Measurements from ENCODE around the gene KATNAL1.

The KATNAL1 gene

GRCh38 chr13:30169442-30169841 lies 137.9 kb downstream of the KATNAL1 start:
- Histone ChIP-seq H3K9me3 (ENCODE audit: control insufficient read depth, low read length) (no peaks in the 10 kb centered on the region), H3K4me3 (ENCODE audit: extremely low read depth, insufficient read depth, low read length, poor library complexity, severe bottlenecking) (no peak overlapping the region), H3K27ac (ENCODE audit: low read depth, low read length, severe bottlenecking) (no peak overlapping the region), H3K4me1 (ENCODE audit: control insufficient read depth, insufficient read depth, low read length, poor library complexity, severe bottlenecking) (peaks cover 6% of the 10 kb centered on the region), H3K36me3 (ENCODE audit: control insufficient read depth, insufficient read depth, low read length) (no peaks in the 10 kb centered on the region)
- 80% methylated on average over 1 of the region's 2 CpGs; no CpG with 5 or more reads in 1 of the 2 experiments for WGBS, 2 experiments (ENCODE audit: insufficient coverage in 2 of 2)

- no peak overlapping the region for H3K4me3 ChIP-seq (ENCODE audit: extremely low read depth, insufficient read depth, low read length, poor library complexity, severe bottlenecking)
- H3K27ac ChIP-seq (ENCODE audit: low read depth, low read length, severe bottlenecking), result no peak overlapping the region
- peaks cover 7% of the 10 kb centered on the region for H3K9me3 ChIP-seq (ENCODE audit: control insufficient read depth, low read length)
- 65 to 66% methylated on average over 7 to 9 of the region's 11 CpGs for WGBS, 2 experiments (ENCODE audit: insufficient coverage in 2 of 2)
- no peaks in the 10 kb centered on the region for H3K4me1 ChIP-seq (ENCODE audit: control insufficient read depth, insufficient read depth, low read length, poor library complexity, severe bottlenecking)
- H3K36me3 ChIP-seq (ENCODE audit: control insufficient read depth, insufficient read depth, low read length), result no peaks in the 10 kb centered on the region
These were observed 141.6 kb downstream of the KATNAL1 start for GRCh38 chr13:30165796-30166195.

- Histone ChIP-seq H3K27ac (ENCODE audit: low read depth, low read length, severe bottlenecking) (no peak overlapping the region), H3K36me3 (ENCODE audit: control insufficient read depth, insufficient read depth, low read length) (no peaks in the 10 kb centered on the region), H3K9me3 (ENCODE audit: control insufficient read depth, low read length) (peaks cover 7% of the 10 kb centered on the region), H3K4me1 (ENCODE audit: control insufficient read depth, insufficient read depth, low read length, poor library complexity, severe bottlenecking) (no peaks in the 10 kb centered on the region), H3K4me3 (ENCODE audit: extremely low read depth, insufficient read depth, low read length, poor library complexity, severe bottlenecking) (no peak overlapping the region)
- 67 to 85% methylated on average over 1 to 2 of the region's 2 CpGs for WGBS, 2 experiments (ENCODE audit: insufficient coverage in 2 of 2)
These were observed 142.3 kb downstream of the KATNAL1 start for GRCh38 chr13:30165071-30165470.

GRCh38 chr13:30164146-30164545 lies 143.2 kb downstream of the KATNAL1 start:
- Histone ChIP-seq H3K4me1 (ENCODE audit: control insufficient read depth, insufficient read depth, low read length, poor library complexity, severe bottlenecking) (peaks cover 3% of the 10 kb centered on the region), H3K9me3 (ENCODE audit: control insufficient read depth, low read length) (peaks cover 7% of the 10 kb centered on the region), H3K27ac (ENCODE audit: low read depth, low read length, severe bottlenecking) (no peak overlapping the region), H3K36me3 (ENCODE audit: control insufficient read depth, insufficient read depth, low read length) (no peaks in the 10 kb centered on the region), H3K4me3 (ENCODE audit: extremely low read depth, insufficient read depth, low read length, poor library complexity, severe bottlenecking) (no peak overlapping the region)
- 84 to 95% methylated on average over 9 of the region's 9 CpGs for WGBS, 2 experiments (ENCODE audit: insufficient coverage in 2 of 2)

GRCh38 chr13:30163441-30163840 lies 143.9 kb downstream of the KATNAL1 start:
- Histone ChIP-seq H3K36me3 (ENCODE audit: control insufficient read depth, insufficient read depth, low read length) (no peaks in the 10 kb centered on the region), H3K4me1 (ENCODE audit: control insufficient read depth, insufficient read depth, low read length, poor library complexity, severe bottlenecking) (peaks cover 3% of the 10 kb centered on the region), H3K4me3 (ENCODE audit: extremely low read depth, insufficient read depth, low read length, poor library complexity, severe bottlenecking) (no peak overlapping the region), H3K9me3 (ENCODE audit: control insufficient read depth, low read length) (peaks cover 7% of the 10 kb centered on the region), H3K27ac (ENCODE audit: low read depth, low read length, severe bottlenecking) (no peak overlapping the region)
- WGBS, 2 experiments (ENCODE audit: insufficient coverage in 2 of 2), result 100% methylated on average over 2 of the region's 2 CpGs; no CpG with 5 or more reads in 1 of the 2 experiments

GRCh38 chr13:30159446-30159839 lies 147.9 kb downstream of the KATNAL1 start:
- H3K4me3 ChIP-seq (ENCODE audit: extremely low read depth, insufficient read depth, low read length, poor library complexity, severe bottlenecking), result no peak overlapping the region
- 24 to 67% methylated on average over 3 of the region's 4 CpGs for WGBS, 2 experiments (ENCODE audit: insufficient coverage in 2 of 2)
- peak overlapping the region; percentile 72 for H3K27ac ChIP-seq (ENCODE audit: low read depth, low read length, severe bottlenecking)
- H3K36me3 ChIP-seq (ENCODE audit: control insufficient read depth, insufficient read depth, low read length), result no peaks in the 10 kb centered on the region
- H3K9me3 ChIP-seq (ENCODE audit: control insufficient read depth, low read length), result peaks cover 7% of the 10 kb centered on the region
- peaks cover 6% of the 10 kb centered on the region for H3K4me1 ChIP-seq (ENCODE audit: control insufficient read depth, insufficient read depth, low read length, poor library complexity, severe bottlenecking)

GRCh38 chr13:30158774-30159445 lies 148.4 kb downstream of the KATNAL1 start:
- peak overlapping the region; percentile 72 for H3K27ac ChIP-seq (ENCODE audit: low read depth, low read length, severe bottlenecking)
- H3K4me3 ChIP-seq (ENCODE audit: extremely low read depth, insufficient read depth, low read length, poor library complexity, severe bottlenecking), result no peak overlapping the region
- H3K4me1 ChIP-seq (ENCODE audit: control insufficient read depth, insufficient read depth, low read length, poor library complexity, severe bottlenecking), result peaks cover 8% of the 10 kb centered on the region
- H3K9me3 ChIP-seq (ENCODE audit: control insufficient read depth, low read length), result peaks cover 7% of the 10 kb centered on the region
- 80 to 86% methylated on average over 4 to 7 of the region's 8 CpGs for WGBS, 2 experiments (ENCODE audit: insufficient coverage in 2 of 2)
- H3K36me3 ChIP-seq (ENCODE audit: control insufficient read depth, insufficient read depth, low read length), result no peaks in the 10 kb centered on the region

- peaks cover 10% of the 10 kb centered on the region for H3K4me1 ChIP-seq (ENCODE audit: control insufficient read depth, insufficient read depth, low read length, poor library complexity, severe bottlenecking)
- WGBS, 2 experiments (ENCODE audit: insufficient coverage in 2 of 2), result 89 to 93% methylated on average over 7 of the region's 7 CpGs
- peaks cover 4% of the 10 kb centered on the region for H3K9me3 ChIP-seq (ENCODE audit: control insufficient read depth, low read length)
- H3K4me3 ChIP-seq (ENCODE audit: extremely low read depth, insufficient read depth, low read length, poor library complexity, severe bottlenecking), result no peak overlapping the region
- no peak overlapping the region for H3K27ac ChIP-seq (ENCODE audit: low read depth, low read length, severe bottlenecking)
- no peaks in the 10 kb centered on the region for H3K36me3 ChIP-seq (ENCODE audit: control insufficient read depth, insufficient read depth, low read length)
These were observed 149.7 kb downstream of the KATNAL1 start for GRCh38 chr13:30157616-30157993.

GRCh38 chr13:30156826-30157615 lies 150.3 kb downstream of the KATNAL1 start:
- WGBS, 2 experiments (ENCODE audit: insufficient coverage in 2 of 2), result 93 to 96% methylated on average over 11 to 13 of the region's 17 CpGs
- Histone ChIP-seq H3K4me1 (ENCODE audit: control insufficient read depth, insufficient read depth, low read length, poor library complexity, severe bottlenecking) (peaks cover 10% of the 10 kb centered on the region), H3K36me3 (ENCODE audit: control insufficient read depth, insufficient read depth, low read length) (no peaks in the 10 kb centered on the region), H3K4me3 (ENCODE audit: extremely low read depth, insufficient read depth, low read length, poor library complexity, severe bottlenecking) (no peak overlapping the region), H3K27ac (ENCODE audit: low read depth, low read length, severe bottlenecking) (no peak overlapping the region), H3K9me3 (ENCODE audit: control insufficient read depth, low read length) (no peaks in the 10 kb centered on the region)

- no peaks in the 10 kb centered on the region for H3K36me3 ChIP-seq (ENCODE audit: control insufficient read depth, insufficient read depth, low read length)
- H3K9me3 ChIP-seq (ENCODE audit: control insufficient read depth, low read length), result no peaks in the 10 kb centered on the region
- no peak overlapping the region for H3K27ac ChIP-seq (ENCODE audit: low read depth, low read length, severe bottlenecking)
- H3K4me3 ChIP-seq (ENCODE audit: extremely low read depth, insufficient read depth, low read length, poor library complexity, severe bottlenecking), result no peak overlapping the region
- peaks cover 10% of the 10 kb centered on the region for H3K4me1 ChIP-seq (ENCODE audit: control insufficient read depth, insufficient read depth, low read length, poor library complexity, severe bottlenecking)
- 90% methylated on average over 2 to 5 of the region's 6 CpGs for WGBS, 2 experiments (ENCODE audit: insufficient coverage in 2 of 2)
These were observed 151.1 kb downstream of the KATNAL1 start for GRCh38 chr13:30156270-30156669.

GRCh38 chr13:30154931-30155330 lies 152.4 kb downstream of the KATNAL1 start:
- Histone ChIP-seq H3K4me3 (ENCODE audit: extremely low read depth, insufficient read depth, low read length, poor library complexity, severe bottlenecking) (no peak overlapping the region), H3K9me3 (ENCODE audit: control insufficient read depth, low read length) (no peaks in the 10 kb centered on the region), H3K36me3 (ENCODE audit: control insufficient read depth, insufficient read depth, low read length) (no peaks in the 10 kb centered on the region), H3K4me1 (ENCODE audit: control insufficient read depth, insufficient read depth, low read length, poor library complexity, severe bottlenecking) (peaks cover 13% of the 10 kb centered on the region), H3K27ac (ENCODE audit: low read depth, low read length, severe bottlenecking) (no peak overlapping the region)
- WGBS, 2 experiments (ENCODE audit: insufficient coverage in 2 of 2), result 94 to 98% methylated on average over 6 to 8 of the region's 10 CpGs
